Measurements from ENCODE around the gene HRCT1. TPM values are rescaled to one million over a fixed set of nuclear protein-coding genes. Genes with fewer than 3 reads are reported as not detected.

HRCT1 gene
- total and polyA plus RNA-seq, 2 donors (not counting 3 experiments of a cell fraction or from before 2014, with no cell fraction given), result 1.2 to 7.0 TPM

DNA sequence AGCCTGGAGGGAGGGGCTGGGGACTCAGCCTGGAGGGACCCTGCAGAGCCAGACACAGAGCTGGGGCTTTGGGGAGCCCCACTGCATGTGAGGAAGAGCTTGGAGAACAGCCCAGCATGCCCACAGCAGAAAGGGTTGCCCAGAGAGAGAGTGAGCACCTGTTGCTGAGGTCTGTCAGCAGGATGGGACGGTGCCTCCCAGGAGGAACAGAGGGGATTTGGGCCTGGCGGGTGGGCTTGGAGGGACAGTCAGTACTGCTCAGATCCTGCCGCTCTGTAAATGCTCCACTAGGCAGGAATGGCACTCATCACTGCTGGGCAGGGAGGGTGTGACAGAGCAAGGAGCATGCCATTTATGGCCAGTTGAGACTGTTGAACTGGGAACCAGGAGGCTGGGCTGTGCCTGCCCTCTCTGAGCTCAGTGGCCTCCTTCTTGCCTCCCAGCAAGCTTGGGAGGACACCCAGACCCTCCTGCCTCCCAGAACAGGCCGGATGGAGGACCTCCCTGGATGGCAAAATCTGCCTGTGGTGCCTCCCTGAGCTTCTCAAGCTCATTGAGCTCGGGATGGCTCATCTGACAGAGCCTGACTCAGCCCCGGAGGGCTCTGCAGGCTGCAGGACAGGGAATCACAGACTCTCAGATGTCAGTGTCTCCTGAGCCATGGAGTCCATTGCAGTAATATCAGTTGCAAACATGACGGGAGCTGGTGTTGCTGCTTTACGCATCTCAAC is 786 bp upstream of the HRCT1 start:
- DNase-seq (ENCODE audit: low read depth, low spot score), result no peak
- Histone ChIP-seq H3K4me2 (ENCODE audit: insufficient read depth, low read length) (no peak overlapping the region), H3K9ac (replicated peaks; ENCODE audit: extremely low read depth, insufficient read depth, low read length) (no peak overlapping the region), H3K36me3 (ENCODE audit: control insufficient read depth in 2 of 2, extremely low read depth in 1 of 2, insufficient read depth in 2 of 2, low read length in 2 of 2) (no peaks in the 10 kb centered on the region), H3K4me3 (replicated peaks in 1 of 3; ENCODE audit: insufficient read depth in 1 of 3, low read depth in 1 of 3, low read length in 3 of 3) (no peak overlapping the region), H2AFZ (ENCODE audit: low read depth, low read length) (peak overlapping the region; percentile 58), H3K9me3 (replicated peaks; ENCODE audit: control insufficient read depth, insufficient read depth, low read length) (no peaks in the 10 kb centered on the region), H4K20me1 (replicated peaks; ENCODE audit: control insufficient read depth, extremely low read depth, insufficient read depth, low read length) (no peaks in the 10 kb centered on the region), H3K9me1 (replicated peaks; ENCODE audit: control insufficient read depth, extremely low read depth, insufficient read depth, low read length) (no peaks in the 10 kb centered on the region), H3K27me3 (ENCODE audit: control insufficient read depth in 2 of 2, insufficient read depth in 2 of 2, low read length in 2 of 2) (no peaks in the 10 kb centered on the region), H3K4me1 (ENCODE audit: control insufficient read depth, extremely low read depth, insufficient read depth, low read length) (peaks cover 56% of the 10 kb centered on the region), H3K27ac (ENCODE audit: insufficient read depth, low read depth, low read length) (peak overlapping the region; percentile 11), H3K79me2 (ENCODE audit: control insufficient read depth, insufficient read depth, low read length) (peaks cover 15% of the 10 kb centered on the region)
- FAIRE-seq, result peak; percentile 26
- BruUV-seq (replicated peaks), result no TSS peak
- no peak for TF ChIP-seq JUN (IDR thresholded peaks at IDR 0.05; ENCODE audit: borderline replicate concordance, insufficient read depth, insufficient read length, low read depth)
- TF ChIP-seq POLR2A (IDR thresholded peaks at IDR 0.05; ENCODE audit: low read depth, low read length), result no peak
- TF ChIP-seq FOS (IDR thresholded peaks at IDR 0.05; ENCODE audit: borderline replicate concordance, insufficient read depth, low read length), result no peak
- no peak for TF ChIP-seq GATA2 (IDR thresholded peaks at IDR 0.05; ENCODE audit: insufficient read depth, insufficient read length, low read depth, low read length)
- no peak for TF ChIP-seq MYC (IDR thresholded peaks at IDR 0.05; ENCODE audit: low read depth, low read length)
- no peak for TF ChIP-seq EZH2 (IDR thresholded peaks at IDR 0.05; ENCODE audit: borderline replicate concordance, low read depth, low read length, severe bottlenecking)
- TF ChIP-seq, protein P1, sequence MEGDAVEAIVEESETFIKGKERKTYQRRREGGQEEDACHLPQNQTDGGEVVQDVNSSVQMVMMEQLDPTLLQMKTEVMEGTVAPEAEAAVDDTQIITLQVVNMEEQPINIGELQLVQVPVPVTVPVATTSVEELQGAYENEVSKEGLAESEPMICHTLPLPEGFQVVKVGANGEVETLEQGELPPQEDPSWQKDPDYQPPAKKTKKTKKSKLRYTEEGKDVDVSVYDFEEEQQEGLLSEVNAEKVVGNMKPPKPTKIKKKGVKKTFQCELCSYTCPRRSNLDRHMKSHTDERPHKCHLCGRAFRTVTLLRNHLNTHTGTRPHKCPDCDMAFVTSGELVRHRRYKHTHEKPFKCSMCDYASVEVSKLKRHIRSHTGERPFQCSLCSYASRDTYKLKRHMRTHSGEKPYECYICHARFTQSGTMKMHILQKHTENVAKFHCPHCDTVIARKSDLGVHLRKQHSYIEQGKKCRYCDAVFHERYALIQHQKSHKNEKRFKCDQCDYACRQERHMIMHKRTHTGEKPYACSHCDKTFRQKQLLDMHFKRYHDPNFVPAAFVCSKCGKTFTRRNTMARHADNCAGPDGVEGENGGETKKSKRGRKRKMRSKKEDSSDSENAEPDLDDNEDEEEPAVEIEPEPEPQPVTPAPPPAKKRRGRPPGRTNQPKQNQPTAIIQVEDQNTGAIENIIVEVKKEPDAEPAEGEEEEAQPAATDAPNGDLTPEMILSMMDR (IDR thresholded peaks at IDR 0.05; ENCODE audit: extremely low read depth in 1 of 2, insufficient read depth in 1 of 2, low read depth in 1 of 2, low read length in 2 of 2), result no peak
- TF ChIP-seq, protein P2, sequence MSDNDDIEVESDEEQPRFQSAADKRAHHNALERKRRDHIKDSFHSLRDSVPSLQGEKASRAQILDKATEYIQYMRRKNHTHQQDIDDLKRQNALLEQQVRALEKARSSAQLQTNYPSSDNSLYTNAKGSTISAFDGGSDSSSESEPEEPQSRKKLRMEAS (IDR thresholded peaks at IDR 0.05; ENCODE audit: insufficient read depth, insufficient read length), result no peak
- TF ChIP-seq POLR2AphosphoS5 (IDR thresholded peaks at IDR 0.05; ENCODE audit: insufficient read depth, low read depth, low read length), result no peak
- ChIA-PET POLR2A (interaction anchor here (0.6 to 1.0 kb wide), 2 partner anchors 11 to 55 kb away, joined by 3 to 6 read pairs; no protein-coding TSS in a partner anchor), CTCF (interaction anchor here (0.6 to 6.0 kb wide), 10 partner anchors 10 to 177 kb away, joined by 3 to 103 read pairs (median 8); no protein-coding TSS in a partner anchor)
- intact Hi-C loops (cut with micrococcal nuclease) (loop anchor here (2.0 to 5.0 kb wide), 3 partner anchors 14 to 248 kb away; partner anchors contain the start of genes CCDC107 and RMRP), dilution Hi-C loops (cut with MboI; ENCODE audit: extremely low pct_ligation_motif_present, low sequenced_read_pairs) (no loop called here)
